Nephron progenitor cell (in vitro differentiated cells): Measurements from ENCODE around the gene AKT2.

ENCODE experiments used
- DNase-seq: peaks from one replicate; pipeline ENCODE4 v3.0.0; 2021
- H3K27ac Mint-ChIP-seq: 2 replicates; pipeline ENCODE4 v1.8.0; 2021; ENCODE audit warnings: mild to moderate bottlenecking, moderate library complexity, mixed read lengths
- H3K27me3 Mint-ChIP-seq: 2 replicates; pipeline ENCODE4 v1.8.0; 2021; ENCODE audit warnings: mild to moderate bottlenecking, low read depth, mixed read lengths; ENCODE audit not compliant: poor library complexity
- H3K36me3 Mint-ChIP-seq: 2 replicates; pipeline ENCODE4 v1.8.0; 2021; ENCODE audit warnings: low read depth, mixed read lengths
- H3K4me1 Mint-ChIP-seq: 2 replicates; pipeline ENCODE4 v1.8.0; 2021; ENCODE audit warnings: mixed read lengths
- H3K4me3 Mint-ChIP-seq: 2 replicates; pipeline ENCODE4 v1.8.0; 2021; ENCODE audit warnings: mild to moderate bottlenecking, moderate library complexity, mixed read lengths
- H3K9me3 Mint-ChIP-seq: 2 replicates; pipeline ENCODE4 v1.8.0; 2021; ENCODE audit warnings: mild to moderate bottlenecking, moderate library complexity, mixed read lengths
- TF ChIP-seq, protein P1 (sequence below): fragments of 200-600 bp; sonication (generic); IDR thresholded peaks from 2 replicates; pipeline ENCODE4 v1.5.0; 2021; ENCODE audit warnings: antibody characterized with exemption

AKT2 gene

DNA sequence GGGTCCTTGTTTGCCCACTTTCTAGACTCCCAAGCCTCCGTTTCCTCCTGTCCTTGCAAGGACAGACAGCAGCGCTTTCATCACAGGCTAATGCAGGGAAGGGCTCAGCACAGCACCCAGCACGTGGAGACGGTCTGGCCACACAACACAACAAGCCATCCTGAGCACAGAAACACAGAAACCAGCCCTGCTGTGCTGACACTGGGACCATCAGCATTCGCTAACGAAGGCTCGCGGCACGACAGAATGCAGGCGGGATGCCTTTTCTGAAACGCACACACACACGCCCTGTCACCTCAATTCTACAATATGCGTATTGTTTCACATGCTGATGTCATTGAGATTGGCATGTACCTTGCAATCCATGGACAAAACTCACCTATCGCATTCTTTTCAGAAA, 12.9 kb downstream of the AKT2 start:
- no peak for DNase-seq
- H3K4me3 Mint-ChIP-seq: no peak overlapping the region
- TF ChIP-seq, protein P1, sequence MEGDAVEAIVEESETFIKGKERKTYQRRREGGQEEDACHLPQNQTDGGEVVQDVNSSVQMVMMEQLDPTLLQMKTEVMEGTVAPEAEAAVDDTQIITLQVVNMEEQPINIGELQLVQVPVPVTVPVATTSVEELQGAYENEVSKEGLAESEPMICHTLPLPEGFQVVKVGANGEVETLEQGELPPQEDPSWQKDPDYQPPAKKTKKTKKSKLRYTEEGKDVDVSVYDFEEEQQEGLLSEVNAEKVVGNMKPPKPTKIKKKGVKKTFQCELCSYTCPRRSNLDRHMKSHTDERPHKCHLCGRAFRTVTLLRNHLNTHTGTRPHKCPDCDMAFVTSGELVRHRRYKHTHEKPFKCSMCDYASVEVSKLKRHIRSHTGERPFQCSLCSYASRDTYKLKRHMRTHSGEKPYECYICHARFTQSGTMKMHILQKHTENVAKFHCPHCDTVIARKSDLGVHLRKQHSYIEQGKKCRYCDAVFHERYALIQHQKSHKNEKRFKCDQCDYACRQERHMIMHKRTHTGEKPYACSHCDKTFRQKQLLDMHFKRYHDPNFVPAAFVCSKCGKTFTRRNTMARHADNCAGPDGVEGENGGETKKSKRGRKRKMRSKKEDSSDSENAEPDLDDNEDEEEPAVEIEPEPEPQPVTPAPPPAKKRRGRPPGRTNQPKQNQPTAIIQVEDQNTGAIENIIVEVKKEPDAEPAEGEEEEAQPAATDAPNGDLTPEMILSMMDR: no peak
- H3K36me3 Mint-ChIP-seq: peaks cover 9% of the 10 kb centered on the region
- H3K27me3 Mint-ChIP-seq: no peaks in the 10 kb centered on the region
- no peaks in the 10 kb centered on the region for H3K9me3 Mint-ChIP-seq
- peaks cover 39% of the 10 kb centered on the region for H3K4me1 Mint-ChIP-seq
- H3K27ac Mint-ChIP-seq: no peak overlapping the region

DNA sequence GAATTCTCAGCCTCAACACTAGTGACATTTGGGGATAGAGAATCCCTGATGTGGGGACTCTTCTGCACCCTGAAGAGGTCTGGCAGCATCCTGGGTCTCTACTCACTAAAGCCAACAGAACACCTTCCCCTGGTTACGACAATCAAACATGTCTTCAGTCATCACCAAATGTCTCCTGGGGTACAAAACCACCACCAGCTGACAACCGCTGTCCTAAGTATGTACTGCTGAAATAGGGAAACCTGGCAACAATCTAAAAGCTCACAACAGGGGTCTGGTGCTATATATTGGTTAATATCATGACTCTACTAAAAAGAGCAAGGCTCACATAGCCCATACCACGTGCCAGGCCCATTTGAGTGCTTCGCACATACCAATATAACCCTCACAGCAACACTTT, 13.4 kb downstream of the AKT2 start:
- Mint-ChIP-seq H3K9me3 (no peaks in the 10 kb centered on the region), H3K36me3 (peaks cover 9% of the 10 kb centered on the region), H3K27ac (no peak overlapping the region), H3K27me3 (no peaks in the 10 kb centered on the region), H3K4me1 (peaks cover 39% of the 10 kb centered on the region), H3K4me3 (no peak overlapping the region)
- DNase-seq: no peak
- TF ChIP-seq, protein P1: no peak

DNA sequence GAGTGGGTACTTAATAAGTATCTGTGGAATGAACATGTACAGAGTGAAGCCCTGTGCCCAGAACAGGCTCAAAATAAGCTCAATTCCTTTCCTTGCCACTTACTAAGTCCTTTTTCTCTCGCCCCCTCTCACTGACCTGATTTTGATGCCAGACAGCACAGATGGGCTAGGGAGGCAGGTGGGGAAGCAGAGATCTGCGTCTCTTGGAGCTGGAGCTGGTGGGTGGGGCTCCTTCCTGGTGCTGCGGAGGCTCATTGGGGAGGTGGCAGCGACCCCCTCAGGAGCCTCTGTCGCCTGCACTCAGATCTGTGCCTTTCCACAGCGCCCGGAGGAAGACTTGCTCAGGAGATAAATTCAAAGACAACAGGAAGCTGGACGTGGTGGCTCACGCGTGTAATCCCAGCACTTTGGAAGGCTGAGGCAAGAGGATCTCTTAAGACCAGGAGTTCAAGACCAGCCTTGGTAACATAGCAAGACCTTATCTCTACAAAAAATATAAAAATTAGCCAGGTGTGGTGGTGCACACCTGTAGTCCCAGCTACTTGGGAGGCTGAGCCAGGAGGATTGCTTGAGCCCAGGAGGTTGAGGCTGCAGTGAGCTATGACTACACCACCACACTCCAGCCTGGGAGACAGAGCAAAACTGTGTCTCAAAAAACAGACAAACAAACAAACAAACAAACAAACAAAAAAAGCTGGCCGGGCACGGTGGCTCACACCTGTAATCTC, 14.6 kb downstream of the AKT2 start:
- H3K9me3 Mint-ChIP-seq: no peaks in the 10 kb centered on the region
- H3K4me3 Mint-ChIP-seq: no peak overlapping the region
- H3K27ac Mint-ChIP-seq: peak overlapping the region; percentile 80
- no peak for DNase-seq
- TF ChIP-seq, protein P1: no peak
- peaks cover 9% of the 10 kb centered on the region for H3K36me3 Mint-ChIP-seq
- peaks cover 45% of the 10 kb centered on the region for H3K4me1 Mint-ChIP-seq
- H3K27me3 Mint-ChIP-seq: no peaks in the 10 kb centered on the region

DNA sequence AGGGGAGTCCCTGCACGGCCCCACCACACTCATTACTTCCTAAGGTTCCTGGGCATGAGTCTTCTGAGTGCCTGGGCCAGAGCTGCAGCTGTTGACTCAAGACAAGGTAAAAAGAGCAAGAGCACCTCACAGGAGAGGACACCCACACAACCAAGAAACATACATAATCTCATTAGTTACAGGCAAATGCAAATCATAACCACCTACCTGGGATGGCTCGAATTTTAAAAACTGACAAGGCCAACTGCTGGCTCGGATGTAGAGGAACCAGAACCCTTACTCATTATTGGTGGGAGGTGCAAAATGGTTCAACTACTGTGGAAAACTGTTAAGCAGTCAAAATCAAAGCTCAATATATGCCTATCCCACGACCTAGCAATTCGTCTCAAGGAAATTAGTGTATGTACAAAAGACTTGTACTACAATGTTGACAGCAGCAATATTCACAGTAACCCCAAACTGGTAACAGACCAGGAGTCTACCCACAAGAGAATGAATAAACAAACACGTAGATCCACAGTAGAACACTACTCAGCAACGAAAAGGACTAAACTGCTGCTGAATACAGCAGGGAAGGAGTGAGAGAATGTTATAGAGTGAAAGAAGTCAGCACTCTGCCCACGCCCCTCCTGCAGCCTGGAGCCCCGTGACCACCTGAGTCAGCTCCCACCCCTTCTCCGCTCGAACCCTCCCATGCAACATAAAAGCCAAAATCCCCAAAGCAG, 15.8 kb downstream of the AKT2 start:
- H3K36me3 Mint-ChIP-seq: peaks cover 9% of the 10 kb centered on the region
- H3K4me3 Mint-ChIP-seq: no peak overlapping the region
- TF ChIP-seq, protein P1: no peak
- no peaks in the 10 kb centered on the region for H3K27me3 Mint-ChIP-seq
- H3K4me1 Mint-ChIP-seq: peaks cover 44% of the 10 kb centered on the region
- no peak for DNase-seq
- no peaks in the 10 kb centered on the region for H3K9me3 Mint-ChIP-seq
- no peak overlapping the region for H3K27ac Mint-ChIP-seq

DNA sequence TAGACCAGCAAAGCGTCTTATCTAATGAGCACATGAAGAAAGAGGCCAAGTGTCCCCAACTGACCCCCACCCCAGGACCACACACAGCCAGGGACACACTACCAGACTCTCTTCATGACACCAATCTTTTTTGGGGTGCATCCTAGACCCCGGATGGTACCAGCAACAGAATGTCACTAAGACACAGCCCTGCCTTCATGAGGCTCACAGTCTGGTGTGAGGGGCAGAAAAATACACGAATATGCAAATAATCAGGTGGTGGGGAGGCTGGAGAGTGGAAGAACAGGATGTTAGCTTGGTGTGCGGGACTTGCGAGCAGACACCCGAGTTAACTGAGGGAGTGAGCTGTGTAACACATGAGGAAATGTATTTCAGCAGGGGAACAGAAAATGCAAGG, 17.5 kb downstream of the AKT2 start:
- peaks cover 20% of the 10 kb centered on the region for H3K36me3 Mint-ChIP-seq
- H3K4me1 Mint-ChIP-seq: peaks cover 36% of the 10 kb centered on the region
- H3K27ac Mint-ChIP-seq: peak overlapping the region; percentile 9
- TF ChIP-seq, protein P1: no peak
- no peak for DNase-seq
- H3K27me3 Mint-ChIP-seq: peaks cover 2% of the 10 kb centered on the region
- no peak overlapping the region for H3K4me3 Mint-ChIP-seq
- H3K9me3 Mint-ChIP-seq: no peaks in the 10 kb centered on the region
